ENCODE measurements around the gene FCRL6. TPM values are rescaled to one million over a fixed set of nuclear protein-coding genes. Genes with fewer than 3 reads are reported as not detected.

FCRL6 gene
- total RNA-seq, 1 donor from 2014 or later, result not detected

- no peaks in the 10 kb centered on the region for H3K4me1 ChIP-seq
- H3K36me3 ChIP-seq, result no peaks in the 10 kb centered on the region
- H3K27ac ChIP-seq, result no peak overlapping the region
- TF ChIP-seq, protein P1, sequence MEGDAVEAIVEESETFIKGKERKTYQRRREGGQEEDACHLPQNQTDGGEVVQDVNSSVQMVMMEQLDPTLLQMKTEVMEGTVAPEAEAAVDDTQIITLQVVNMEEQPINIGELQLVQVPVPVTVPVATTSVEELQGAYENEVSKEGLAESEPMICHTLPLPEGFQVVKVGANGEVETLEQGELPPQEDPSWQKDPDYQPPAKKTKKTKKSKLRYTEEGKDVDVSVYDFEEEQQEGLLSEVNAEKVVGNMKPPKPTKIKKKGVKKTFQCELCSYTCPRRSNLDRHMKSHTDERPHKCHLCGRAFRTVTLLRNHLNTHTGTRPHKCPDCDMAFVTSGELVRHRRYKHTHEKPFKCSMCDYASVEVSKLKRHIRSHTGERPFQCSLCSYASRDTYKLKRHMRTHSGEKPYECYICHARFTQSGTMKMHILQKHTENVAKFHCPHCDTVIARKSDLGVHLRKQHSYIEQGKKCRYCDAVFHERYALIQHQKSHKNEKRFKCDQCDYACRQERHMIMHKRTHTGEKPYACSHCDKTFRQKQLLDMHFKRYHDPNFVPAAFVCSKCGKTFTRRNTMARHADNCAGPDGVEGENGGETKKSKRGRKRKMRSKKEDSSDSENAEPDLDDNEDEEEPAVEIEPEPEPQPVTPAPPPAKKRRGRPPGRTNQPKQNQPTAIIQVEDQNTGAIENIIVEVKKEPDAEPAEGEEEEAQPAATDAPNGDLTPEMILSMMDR (IDR thresholded peaks at IDR 0.05), result no peak
- H3K27me3 ChIP-seq, result no peaks in the 10 kb centered on the region
- H3K9me3 ChIP-seq, result no peaks in the 10 kb centered on the region
- no peak overlapping the region for H3K4me3 ChIP-seq
- DNase-seq (ENCODE audit: low spot score in 2 of 2), result no peak
- intact Hi-C loops (cut with DNase I), result no loop called here
Observed at GRCh38 chr1:159864262-159864661, 62.1 kb downstream of the FCRL6 start.

Other genes with a start within 250 kb of the FCRL6 start
- not detected for gene APCS, start 214.5 kb upstream of the FCRL6 start, total RNA-seq
- 3.8 TPM for gene CRP, start 87.8 kb upstream of the FCRL6 start, total RNA-seq
- 549 TPM for gene DUSP23, start 21.4 kb upstream of the FCRL6 start, total RNA-seq
- gene SLAMF8, start 24.5 kb downstream of the FCRL6 start, total RNA-seq, result 6.7 TPM
- gene VSIG8, start 60.3 kb downstream of the FCRL6 start, total RNA-seq, result not detected
- not detected for gene CFAP45, start 97.8 kb downstream of the FCRL6 start, total RNA-seq
- gene TAGLN2, start 123.1 kb downstream of the FCRL6 start, total RNA-seq, result 363 TPM
- 0.11 TPM for gene IGSF9, start 143.3 kb downstream of the FCRL6 start, total RNA-seq
- not detected for gene SLAMF9, start 151.9 kb downstream of the FCRL6 start, total RNA-seq
- gene PIGM, start 229.6 kb downstream of the FCRL6 start, total RNA-seq, result 6.1 TPM

Data from ascending aorta (tissue), 2 donors.